NOMO-1 (cell line): ENCODE measurements around the gene RIMBP2.
"Not testable (repeated sequence)": the region's sequence is repeated elsewhere in the genome, so short reads cannot be mapped to it uniquely, and the experiment has no call there.

ENCODE experiments used
- DNase-seq, 2 experiments: peaks; one replicate each; lab custom pipeline; 2025; ENCODE audit not compliant: unreplicated experiment in 2 of 2; lab: John Stamatoyannopoulos, UW

RIMBP2 gene, protein sequence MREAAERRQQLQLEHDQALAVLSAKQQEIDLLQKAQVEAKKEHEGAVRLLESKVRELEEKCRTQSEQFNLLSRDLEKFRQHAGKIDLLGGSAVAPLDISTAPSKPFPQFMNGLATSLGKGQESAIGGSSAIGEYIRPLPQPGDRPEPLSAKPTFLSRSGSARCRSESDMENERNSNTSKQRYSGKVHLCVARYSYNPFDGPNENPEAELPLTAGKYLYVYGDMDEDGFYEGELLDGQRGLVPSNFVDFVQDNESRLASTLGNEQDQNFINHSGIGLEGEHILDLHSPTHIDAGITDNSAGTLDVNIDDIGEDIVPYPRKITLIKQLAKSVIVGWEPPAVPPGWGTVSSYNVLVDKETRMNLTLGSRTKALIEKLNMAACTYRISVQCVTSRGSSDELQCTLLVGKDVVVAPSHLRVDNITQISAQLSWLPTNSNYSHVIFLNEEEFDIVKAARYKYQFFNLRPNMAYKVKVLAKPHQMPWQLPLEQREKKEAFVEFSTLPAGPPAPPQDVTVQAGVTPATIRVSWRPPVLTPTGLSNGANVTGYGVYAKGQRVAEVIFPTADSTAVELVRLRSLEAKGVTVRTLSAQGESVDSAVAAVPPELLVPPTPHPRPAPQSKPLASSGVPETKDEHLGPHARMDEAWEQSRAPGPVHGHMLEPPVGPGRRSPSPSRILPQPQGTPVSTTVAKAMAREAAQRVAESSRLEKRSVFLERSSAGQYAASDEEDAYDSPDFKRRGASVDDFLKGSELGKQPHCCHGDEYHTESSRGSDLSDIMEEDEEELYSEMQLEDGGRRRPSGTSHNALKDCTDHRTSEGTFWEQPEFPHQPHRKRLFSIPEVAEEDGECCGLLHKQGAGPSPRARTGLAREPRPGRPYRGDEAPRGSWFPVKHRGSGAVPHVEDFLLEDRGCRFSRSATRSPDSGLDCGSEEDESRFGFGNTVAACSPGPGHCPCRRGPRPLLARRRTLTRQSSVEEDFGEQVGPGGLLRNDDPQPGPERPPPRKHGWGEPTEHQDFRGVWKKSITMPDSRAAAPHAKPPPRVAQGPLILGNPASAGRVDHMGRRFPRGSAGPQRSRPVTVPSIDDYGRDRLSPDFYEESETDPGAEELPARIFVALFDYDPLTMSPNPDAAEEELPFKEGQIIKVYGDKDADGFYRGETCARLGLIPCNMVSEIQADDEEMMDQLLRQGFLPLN (N-terminal part only)

DNA sequence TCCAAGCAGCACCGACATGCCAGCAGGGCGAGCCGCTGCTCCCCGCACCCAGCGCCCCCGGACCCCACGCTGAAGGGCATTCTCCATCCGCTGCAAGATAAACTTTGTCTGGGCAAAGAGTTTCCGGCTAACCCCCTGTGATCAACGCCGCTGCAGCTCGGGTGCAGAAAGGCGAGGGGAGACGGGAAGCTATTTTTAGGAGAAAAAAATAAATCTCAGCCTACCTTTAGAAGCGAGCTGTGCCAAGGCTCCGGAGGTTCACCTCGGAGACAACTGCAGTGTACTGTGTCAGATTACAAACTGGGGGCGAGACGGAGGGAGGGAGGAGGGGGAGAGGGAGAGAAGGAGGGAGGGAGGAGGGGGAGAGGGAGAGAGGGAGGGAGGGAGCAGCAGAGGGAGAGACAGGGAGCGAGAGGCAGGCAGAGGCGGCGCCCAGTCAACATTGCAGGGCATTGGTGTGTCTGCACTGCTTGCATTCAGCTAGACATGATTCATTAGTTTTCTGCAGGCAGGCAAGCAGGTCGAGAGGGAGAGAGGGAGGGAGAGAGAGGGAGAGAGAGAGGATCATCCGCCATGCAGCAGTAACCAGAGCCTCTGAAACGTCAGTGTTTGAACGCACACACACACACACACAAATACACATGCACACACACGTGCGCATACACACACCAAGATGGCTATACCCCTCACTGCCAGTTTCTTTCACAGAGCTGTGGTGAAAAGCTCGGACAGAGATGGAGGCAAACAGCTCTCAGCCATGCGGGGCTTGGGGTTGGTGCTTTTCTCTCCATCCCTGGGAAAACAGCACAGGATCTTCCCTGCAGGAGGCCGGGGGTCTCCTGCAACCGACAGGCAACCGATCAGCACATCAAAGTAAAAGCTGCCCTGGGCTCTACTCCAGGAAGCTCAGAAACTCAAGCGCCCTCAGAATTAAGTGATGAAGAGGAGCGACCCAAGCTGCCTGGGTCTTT lies at the start of gene RIMBP2:
Gene RIMBP2, minus strand, starts transcription at position 302 of the 971 bp plus-strand sequence. CDS start 237,286 bp downstream, outside the sequence.
- no peak for DNase-seq

DNA sequence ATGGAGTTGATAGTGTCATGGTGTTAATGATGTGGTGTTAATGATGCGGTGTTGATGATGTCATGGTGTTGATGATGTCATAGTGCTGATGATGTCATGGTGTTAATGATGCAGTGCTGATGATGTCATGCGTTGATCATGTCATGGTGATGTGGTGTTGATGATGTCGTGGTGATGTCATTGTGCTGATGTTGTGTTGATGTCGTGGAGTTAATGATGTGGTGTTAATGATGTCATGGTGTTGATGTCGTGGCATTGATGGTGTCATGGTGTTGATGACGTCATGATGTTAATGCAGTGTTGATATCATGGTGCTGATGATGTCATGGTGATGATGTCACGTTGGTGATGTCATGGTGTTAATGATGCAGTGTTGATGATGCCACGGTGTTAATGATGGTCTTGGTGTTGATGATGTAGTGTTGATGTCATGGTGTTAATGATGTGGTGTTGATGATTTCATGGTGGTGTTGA lies 49.1 kb upstream of the RIMBP2 start:
- DNase-seq = no peak

DNA sequence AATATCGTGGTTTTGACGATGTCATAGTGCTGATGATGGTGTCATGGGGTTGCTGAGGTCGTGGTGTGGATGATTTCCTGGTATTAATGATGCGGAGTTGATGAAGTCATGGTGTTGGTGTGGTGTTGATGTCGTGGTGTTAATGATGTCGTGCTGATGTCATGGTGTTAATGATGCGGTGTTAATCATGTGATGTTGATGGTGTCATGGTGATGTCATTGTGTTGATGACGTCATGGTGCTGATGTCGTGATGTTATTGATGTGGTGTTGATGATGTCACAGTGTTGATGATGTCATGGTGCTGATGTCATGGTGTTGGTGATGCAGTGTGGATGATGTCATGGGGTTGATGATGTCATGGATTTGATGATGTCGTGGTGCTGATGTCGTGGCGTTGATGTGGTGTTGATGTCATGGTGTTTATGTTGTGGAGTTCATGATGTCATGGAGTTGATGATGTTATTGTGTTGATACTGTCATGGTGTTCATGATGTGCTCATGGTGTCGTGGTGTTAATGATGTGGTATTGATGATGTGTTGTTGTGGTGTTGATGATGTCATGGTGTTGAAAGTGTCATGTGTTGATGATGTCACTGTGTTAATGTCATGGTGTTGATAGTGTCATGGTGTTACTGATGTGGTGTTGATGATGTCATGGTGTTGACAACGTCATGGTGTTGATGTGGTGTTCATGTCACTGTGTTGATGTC lies 48.5 kb upstream of the RIMBP2 start:
- DNase-seq = no peak

DNA sequence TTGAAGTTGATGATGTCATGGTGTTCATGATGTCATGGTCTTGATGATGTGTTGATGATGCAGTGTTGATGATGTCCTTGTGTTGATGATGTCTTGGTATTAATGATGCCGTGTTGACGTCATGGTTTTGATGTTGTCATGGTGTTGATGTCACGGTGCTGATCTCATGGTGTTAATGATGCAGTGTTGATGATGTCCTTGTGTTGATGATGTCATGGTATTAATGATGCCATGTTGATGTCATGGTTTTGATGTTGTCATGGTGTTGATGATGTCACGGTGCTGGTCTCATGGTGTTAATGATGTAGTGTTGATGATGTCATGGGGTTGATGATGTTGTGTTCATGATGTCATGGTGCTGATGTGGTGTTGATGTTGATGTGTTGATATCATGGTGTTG lies 48.0 kb upstream of the RIMBP2 start:
- DNase-seq = no peak

DNA sequence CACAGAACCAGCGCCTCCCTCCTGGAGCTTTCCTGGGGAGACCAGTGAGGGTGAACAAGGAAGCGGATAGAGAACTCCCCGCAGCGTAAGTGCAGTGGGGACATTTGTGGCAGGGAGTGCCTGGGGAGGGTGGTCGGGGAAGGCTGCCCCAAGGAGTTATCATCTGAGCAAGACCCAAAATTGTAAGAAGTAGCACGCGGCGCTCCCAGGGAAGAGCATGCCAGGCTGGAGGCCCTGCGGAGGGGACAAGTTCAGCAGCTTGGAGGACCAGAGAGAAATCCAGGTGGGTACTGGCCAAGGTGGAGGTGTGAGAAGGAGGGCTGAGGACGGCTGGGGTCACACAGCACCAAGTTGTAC lies 46.2 kb upstream of the RIMBP2 start:
- DNase-seq = no peak

DNA sequence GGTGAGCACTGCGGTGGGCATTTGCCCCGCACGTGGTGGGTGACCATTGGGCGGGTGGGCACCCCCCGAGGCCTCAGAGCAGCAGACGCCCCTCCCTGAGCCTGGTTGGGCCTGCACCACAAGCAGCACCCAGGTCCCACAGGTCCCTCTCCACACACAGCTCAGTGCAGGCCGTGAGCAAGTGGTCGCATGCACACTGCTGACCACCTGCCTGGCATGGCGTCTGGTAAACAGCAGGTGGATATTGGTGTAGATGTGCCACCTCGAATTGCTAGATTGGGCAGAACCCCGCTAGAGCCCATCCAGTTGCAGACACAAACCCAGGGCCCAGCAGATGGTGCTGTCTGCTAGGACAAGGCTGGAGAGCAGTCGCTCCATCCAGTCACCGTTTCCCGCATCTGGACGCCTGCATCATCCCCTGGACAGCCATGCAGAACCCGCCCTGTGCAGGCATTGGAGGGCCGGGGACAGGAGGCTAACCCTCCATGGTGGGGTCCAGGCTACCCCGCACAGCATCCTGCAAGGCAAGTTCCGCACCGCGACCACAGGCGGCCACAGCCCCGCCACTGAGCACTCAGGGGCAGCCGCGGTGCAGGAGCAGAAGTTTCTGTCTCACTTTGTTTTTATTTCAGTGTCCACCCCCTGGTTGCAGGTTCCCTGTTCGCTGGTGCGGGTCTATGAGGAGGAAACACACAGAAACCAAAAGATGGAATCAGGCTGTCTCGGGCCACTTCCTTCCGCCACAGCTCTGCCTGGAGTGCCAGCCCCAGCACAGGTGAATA lies 45.6 kb upstream of the RIMBP2 start:
- no peak for DNase-seq

DNA sequence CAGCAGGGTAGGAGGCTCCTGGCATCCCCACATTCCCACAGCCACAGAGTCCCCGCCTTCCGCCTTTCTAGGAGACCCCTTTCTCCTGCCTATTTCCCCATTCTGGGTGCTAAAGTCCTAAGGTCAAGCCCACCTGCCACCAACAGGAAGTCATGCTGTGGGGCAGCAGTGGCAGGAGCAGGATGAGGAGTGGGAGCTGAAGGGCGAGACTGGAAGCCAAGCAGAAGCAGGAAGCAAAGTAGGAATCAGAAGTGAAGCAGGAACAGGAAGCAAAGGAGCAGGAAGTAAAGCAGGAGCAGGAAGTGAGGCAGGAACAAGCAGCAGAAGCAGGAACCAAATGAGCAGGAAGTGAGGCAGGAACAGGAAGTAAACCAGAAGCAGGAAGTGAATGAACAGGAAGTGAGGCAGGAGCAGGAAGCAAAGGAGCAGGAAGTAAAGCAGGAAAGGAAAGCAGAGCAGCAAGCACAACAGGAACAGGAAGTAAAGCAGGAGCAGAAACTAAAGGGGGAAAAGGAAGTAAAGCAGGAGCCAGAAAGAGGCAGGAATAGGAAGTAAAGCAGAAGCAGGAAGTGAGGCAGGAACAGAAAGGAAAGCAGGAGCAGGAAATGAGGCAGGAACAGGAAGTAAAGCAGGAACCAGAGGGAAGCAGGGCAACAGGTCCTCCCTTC lies 38.3 kb upstream of the RIMBP2 start:
- DNase-seq = no peak

DNA sequence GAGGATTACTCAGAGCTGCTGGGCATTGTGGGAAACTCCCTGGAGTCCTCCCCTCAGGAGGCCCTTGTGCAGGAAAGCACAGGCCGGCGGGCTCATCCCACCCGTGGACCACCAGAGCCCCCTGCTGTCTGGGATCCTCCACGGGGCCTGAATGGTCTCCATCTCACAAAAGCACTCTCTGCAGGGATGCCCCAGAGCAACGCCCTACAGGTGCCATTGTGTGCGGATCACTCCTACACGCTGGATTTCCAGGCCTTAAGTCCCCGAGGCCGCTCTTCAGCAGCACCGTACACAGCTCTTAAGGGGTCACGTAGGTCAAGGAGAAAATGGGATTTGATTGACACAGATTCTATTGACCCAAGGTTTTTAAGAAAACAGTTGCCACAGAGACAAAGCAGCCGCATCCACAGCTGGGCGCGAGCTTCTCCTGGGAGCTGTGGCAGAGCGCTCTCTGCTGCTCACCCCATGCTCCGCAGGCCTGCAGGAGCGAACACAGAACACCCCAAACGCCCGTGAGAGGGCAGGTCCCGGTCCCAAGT lies 36.7 kb upstream of the RIMBP2 start:
- no peak for DNase-seq

DNA sequence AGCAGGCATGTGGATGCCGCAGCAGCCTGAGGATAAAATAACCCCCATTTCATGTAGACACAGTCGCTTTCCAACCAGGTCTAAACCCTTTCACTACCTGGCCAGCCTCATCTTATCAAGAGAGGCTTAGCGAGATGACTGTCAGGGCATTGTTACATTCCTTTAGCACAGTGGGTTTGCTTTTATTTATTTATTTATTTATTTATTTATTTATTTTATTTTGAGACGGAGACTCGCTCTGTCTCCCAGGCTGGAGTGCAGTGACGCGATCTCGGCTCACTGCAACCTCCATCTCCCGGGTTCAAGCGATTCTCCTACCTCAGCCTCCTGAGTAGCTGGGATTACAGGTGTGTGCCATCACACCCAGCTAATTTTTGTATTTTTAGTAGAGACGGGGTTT lies 35.9 kb upstream of the RIMBP2 start:
- DNase-seq = not testable (repeated sequence)

DNA sequence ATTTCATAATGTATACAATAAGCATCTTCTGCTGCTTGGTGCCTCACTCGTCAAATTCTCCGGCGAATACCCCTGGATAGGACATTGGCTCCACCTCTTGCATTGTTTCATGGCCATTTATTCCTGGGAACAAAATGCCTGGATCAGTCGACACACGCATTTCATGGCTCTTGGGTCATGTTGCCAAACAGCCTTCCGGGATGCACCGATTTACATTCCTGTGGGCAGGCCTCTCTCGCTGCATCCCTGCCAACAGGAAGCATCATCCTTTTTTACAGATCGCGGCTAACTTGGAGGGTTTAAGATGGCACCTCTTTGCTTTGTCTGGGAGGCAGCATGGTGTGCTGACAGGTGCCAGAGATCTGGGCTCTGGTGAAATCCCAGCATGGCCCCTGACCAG lies 32.7 kb upstream of the RIMBP2 start:
- no peak for DNase-seq

DNA sequence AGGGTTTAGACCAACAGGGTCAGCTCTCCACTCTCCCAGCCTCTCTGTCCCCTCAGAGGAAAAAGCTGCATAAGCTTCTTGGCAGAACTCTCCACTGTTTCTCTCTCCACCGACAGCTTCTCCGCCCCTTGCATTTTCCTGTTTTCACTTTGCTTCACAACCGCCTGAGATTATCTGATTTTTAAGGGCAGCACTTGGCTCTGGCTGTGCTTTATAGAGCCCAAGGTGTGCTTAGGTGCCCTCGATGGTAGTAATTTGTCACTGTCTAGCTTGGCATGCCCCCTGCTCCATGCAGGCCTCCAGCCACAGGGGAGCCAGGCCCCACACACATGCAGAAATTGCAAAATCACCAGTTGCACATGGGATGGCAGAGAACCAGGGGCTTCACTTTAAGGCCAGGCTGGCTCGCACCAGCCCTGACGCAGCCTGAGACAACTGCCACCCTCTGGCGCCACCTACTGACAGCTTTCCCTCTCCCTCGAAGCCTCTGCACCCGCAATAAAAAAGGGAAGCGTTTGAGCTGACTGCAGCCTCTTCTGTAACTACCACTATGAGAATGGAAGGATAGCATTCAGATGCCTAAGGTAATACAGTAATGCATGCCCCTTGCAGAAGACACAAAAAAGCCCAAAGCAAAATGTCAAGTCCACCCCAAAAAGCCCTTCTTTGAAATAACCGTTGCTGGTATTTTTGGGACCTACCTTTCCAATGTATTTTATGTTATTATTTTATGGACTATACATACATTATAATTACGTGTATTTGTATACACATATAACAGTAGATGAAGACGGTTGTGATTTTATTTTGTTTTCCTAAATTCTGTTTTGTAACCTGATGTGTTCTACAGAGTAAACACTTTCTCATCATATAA lies 32.0 kb upstream of the RIMBP2 start:
- peak; percentile 69 to 80 for DNase-seq

DNA sequence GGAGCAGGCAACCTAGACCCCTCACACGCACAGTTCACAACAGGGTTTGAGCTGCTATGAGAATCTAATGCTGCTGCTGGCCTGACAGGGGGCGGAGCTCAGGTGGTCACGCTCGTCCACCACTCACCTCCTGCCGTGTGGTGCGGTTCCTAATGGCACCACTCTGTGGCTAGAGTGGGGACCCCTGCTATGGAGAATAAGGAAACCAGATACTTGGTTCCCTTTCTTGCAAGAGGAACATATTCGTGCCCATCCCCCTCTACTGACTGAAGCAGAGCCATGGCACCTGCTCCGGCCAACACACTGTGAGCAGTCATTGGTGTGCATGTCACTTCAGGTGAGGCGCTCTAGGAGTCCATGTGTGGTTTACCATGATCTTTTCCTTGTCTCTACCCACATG lies 30.4 kb upstream of the RIMBP2 start:
- DNase-seq = no peak

DNA sequence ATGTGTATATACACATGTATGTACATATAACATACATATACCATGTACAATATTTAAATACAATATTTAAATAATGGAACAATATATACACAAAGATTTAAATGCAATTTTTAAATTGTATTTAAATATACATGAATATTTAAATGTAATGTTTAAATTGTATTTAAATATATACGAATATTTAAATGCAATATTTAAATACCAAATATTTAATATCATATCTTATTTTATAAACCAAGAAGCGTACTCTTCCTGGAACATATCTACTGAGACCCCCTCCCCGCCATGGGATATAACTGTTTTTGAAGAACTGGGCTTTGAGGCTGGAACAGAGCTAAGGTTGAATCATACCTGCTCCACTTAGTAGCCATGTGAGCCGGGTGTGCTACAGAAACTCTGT lies 29.8 kb upstream of the RIMBP2 start:
- no peak for DNase-seq

DNA sequence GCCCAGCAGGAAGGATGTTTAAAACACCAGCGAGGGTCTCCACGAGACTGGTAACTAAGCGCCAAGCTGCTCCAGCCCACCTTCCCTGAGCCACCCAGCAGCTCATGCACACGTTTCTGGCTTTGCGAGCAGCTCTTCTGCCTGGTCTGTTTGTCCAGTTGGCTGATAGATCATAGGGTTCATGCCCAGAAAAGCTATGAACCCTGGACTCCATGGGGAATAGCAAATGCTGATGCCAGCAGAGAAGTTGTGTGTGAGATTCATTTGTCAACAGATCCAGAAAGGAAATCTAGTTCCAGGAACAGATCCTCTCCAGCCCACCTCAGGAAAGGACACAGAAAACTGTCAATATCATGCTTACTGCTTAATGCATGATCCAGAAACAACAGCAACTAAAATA lies 28.2 kb upstream of the RIMBP2 start:
- no peak for DNase-seq

DNA sequence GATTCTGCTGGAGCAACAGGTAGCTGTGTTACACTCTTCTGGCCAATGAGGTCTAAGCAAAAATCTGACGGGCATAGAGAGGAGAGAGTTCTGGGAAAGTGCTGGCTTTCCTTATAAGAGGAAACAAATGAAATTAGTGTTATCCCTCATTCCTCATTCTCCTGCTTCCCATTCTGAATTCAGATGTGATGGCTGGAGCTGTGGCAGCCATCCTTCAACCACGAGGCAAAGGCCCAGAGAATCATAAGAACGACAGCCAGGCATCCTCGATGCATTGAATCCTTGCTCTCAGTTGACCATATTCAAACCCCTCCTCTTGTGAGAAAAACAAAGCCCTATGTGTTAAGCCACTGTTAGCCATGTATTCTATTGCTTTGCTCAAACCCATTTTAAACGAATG lies 27.5 kb upstream of the RIMBP2 start:
- DNase-seq = no peak

DNA sequence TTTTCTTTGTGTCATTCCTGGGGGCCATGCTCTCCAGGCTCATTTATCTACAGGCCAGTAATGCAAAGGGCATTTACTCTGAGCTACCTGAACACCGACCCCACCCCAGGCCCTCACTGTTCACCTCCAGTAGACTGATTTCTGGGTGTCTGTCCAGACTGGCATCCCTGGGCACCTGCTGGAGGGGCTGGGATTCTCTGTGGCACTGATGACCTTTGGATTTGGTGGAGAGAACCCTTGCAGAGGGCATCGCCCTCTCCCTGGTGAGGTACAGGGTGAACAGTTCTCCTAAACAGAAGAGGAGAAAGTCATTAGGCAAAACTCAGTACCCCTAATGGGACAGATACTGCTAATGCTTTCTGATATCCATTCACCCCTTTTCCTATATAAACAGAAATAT lies 27.1 kb upstream of the RIMBP2 start:
- no peak for DNase-seq

DNA sequence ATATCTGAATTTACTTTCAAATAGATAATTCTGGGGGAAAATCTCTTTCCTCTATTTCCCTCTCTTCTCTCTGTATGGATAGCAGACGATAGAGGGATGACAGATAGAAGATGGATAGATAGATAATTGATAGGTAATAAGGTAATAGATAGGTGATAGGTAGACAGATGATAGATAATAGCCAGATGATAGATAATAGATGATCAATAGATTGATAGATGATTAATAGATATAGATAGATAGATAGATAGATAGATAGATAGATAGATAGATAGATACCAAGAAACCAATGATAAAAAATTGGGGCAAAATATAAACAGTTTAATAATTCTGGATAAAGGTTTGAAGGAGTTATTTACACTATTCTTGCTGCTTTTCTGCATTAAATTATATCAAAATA lies 26.6 kb upstream of the RIMBP2 start:
- no peak for DNase-seq
